Heart left ventricle (tissue), 16 donors: Measurements from ENCODE around the gene RAPGEF3. TPM values are rescaled to one million over a fixed set of nuclear protein-coding genes. Genes with fewer than 3 reads are reported as not detected.
A peak's percentile ranks its signal among the peaks of the same experiment; 100 is the strongest.

Source experiments
- ATAC-seq, 4 donors: fragments of 200-7000 bp; cut with Tn5 transposase; one replicate each; pipeline ENCODE4 v1.9.1; 2020 to 2022; ENCODE audit warnings: moderate library complexity in 4 of 4, mild to moderate bottlenecking in 3 of 4, moderate number of reproducible peaks in 1 of 4
- DNase-seq, 5 donors: peaks; one replicate each; pipeline ENCODE4 v3.0.0-alpha.2; 2020
- H3K27ac ChIP-seq, 12 donors: fragments of 200-600 bp; sonication (generic) in 4 of 12; one replicate each; pipeline versions ENCODE4 v1.5.0 to v1.8.0; 2016 to 2022; ENCODE audit warnings: mild to moderate bottlenecking in 2 of 12
- H3K27me3 ChIP-seq, 9 donors: fragments of 200-600 bp; sonication (generic) in 2 of 9; one replicate each; pipeline versions ENCODE4 v1.5.1 to v1.8.0; 2016 to 2022; ENCODE audit warnings: mild to moderate bottlenecking in 3 of 9
- H3K36me3 ChIP-seq, 9 donors: fragments of 200-600 bp; sonication (generic) in 2 of 9; one replicate each; pipeline versions ENCODE4 v1.5.0 to v1.8.0; 2018 to 2022; ENCODE audit warnings: mild to moderate bottlenecking in 2 of 9
- H3K4me1 ChIP-seq, 12 donors: fragments of 200-600 bp; sonication (generic) in 4 of 12; one replicate each; pipeline versions ENCODE4 v1.5.0 to v1.8.0; 2016 to 2022; ENCODE audit warnings: mild to moderate bottlenecking in 3 of 12
- H3K4me3 ChIP-seq, 12 donors: fragments of 200-600 bp; sonication (generic) in 4 of 12; one replicate each; pipeline versions ENCODE4 v1.5.0 to v1.8.0; 2017 to 2022; ENCODE audit warnings: mild to moderate bottlenecking in 9 of 12, moderate library complexity in 4 of 12
- H3K9me3 ChIP-seq, 12 donors: fragments of 200-600 bp; sonication (generic) in 4 of 12; one replicate each; pipeline versions ENCODE4 v1.5.0 to v1.8.0; 2016 to 2022; ENCODE audit warnings: mild to moderate bottlenecking in 1 of 12
- POLR2A ChIP-seq, 2 donors: fragments of 450-650 bp; IDR thresholded peaks; one replicate each; pipeline ENCODE4 v1.6.1; 2017; ENCODE audit warnings: antibody characterized with exemption in 2 of 2, mild to moderate bottlenecking in 2 of 2, moderate library complexity in 2 of 2
- WGBS, 4 donors: extraction: QIAGEN DNeasy Blood & Tissue Kit in 2 of 4; methylation state at CpG; one replicate each; pipeline versions ENCODE4 v1.1.5 to v1.1.7; 2013 to 2018; 5-methylcytosine and 5-hydroxymethylcytosine counted together
- intact Hi-C, 10 donors: fragments of 100-400 bp; cut with DNase I; formaldehyde crosslinking; loops; one replicate each; pipeline versions ENCODE4 v1.11.1 to v1.14.2; 2022
- polyA plus RNA-seq, 2 donors: library from polyadenylated mRNA; stranded (reverse); fragments of 200-250 nt; gene quantifications; one replicate each; pipeline ENCODE4 v1.2.3, GENCODE V29; 2013
- total RNA-seq, 9 donors: library from RNA; depleted of rRNA in 2 of 9; stranded (reverse); fragments of >200 nt in 2 of 9; fragmentation: NEBNext Ultra II Directional in 3 of 9; extraction: Animal tissue kit (Norgen Biotek cat#: 25700) in 3 of 9; gene quantifications; one replicate each; pipeline versions ENCODE4 v1.1.0 to v1.2.4, GENCODE V29; 2016 to 2023
- TF ChIP-seq, protein P1 (sequence below), 12 donors: fragments of 200-600 bp; sonication (generic) in 4 of 12; IDR thresholded peaks; one replicate each; pipeline versions ENCODE4 v1.5.0 to v1.8.0; 2018 to 2022; ENCODE audit warnings: antibody characterized with exemption in 12 of 12, mild to moderate bottlenecking in 5 of 12
- donor health status: ischemic (EF 13 %, LVEDD 7.1; RV severe dilation, severe dysfunction).
- donor health status: healthy with polysubstance abuse.
- donor health status: DM: no; HTN: yes; CAD: no.
- donor health status: DM: no; HTN: no; CAD: no.
- donor health status: ischemic (EF 25% LVEDD 6.9; RV normal size, moderate dysfunction).
- donor health status: ischemic (EF 25% LVEDD 5.7; RV mildly dilated, moderate dysfunction).
- donor health status: healthy.
- donor health status: DM: yes; HTN: yes; CAD: no.
- donor health status: ischemic (EF 35%, LVEDD 5.7; RV mildly dilated, moderate dysfunction).
- donor health status: nonischemic (EF 11% LVEDD 7.7; RV severe dilation, severe dysfunction).
- donor health status: DM: yes; HTN: yes; CAD: no.
- donor health status: PGD.
- donor health status: ischemic (EF 29% LVEDD 5.4; RV normal size, mild dysfunction).
- donor health status: nonischemic (EF 23%, LVEDD 6.1; RV moderate dilation, normal function).

RAPGEF3 gene
- total and polyA plus RNA-seq, 11 donors, result 14.5 to 62.1 (median 23.9) TPM

GRCh38 chr12:47736877-47737676 is 21.6 kb downstream of the RAPGEF3 start:
- Histone ChIP-seq H3K36me3 (no peaks in the 10 kb centered on the region), H3K27me3 (no peaks in the 10 kb centered on the region), H3K4me3 (peak overlapping the region in 5 of 12 donors; percentile 11 to 22 (median 18)), H3K9me3 (no peaks in the 10 kb centered on the region), H3K27ac (peak overlapping the region; percentile 72 to 91 (median 86)), H3K4me1 (peaks cover 34 to 90% (median 71%) of the 10 kb centered on the region in 12 donors)
- ATAC-seq, result peak; percentile 82 to 87 (median 85)
- peak; percentile 86 to 96 (median 91) for DNase-seq
- TF ChIP-seq, protein P1, sequence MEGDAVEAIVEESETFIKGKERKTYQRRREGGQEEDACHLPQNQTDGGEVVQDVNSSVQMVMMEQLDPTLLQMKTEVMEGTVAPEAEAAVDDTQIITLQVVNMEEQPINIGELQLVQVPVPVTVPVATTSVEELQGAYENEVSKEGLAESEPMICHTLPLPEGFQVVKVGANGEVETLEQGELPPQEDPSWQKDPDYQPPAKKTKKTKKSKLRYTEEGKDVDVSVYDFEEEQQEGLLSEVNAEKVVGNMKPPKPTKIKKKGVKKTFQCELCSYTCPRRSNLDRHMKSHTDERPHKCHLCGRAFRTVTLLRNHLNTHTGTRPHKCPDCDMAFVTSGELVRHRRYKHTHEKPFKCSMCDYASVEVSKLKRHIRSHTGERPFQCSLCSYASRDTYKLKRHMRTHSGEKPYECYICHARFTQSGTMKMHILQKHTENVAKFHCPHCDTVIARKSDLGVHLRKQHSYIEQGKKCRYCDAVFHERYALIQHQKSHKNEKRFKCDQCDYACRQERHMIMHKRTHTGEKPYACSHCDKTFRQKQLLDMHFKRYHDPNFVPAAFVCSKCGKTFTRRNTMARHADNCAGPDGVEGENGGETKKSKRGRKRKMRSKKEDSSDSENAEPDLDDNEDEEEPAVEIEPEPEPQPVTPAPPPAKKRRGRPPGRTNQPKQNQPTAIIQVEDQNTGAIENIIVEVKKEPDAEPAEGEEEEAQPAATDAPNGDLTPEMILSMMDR (IDR thresholded peaks at IDR 0.05), result no peak
- no peak for TF ChIP-seq POLR2A (IDR thresholded peaks at IDR 0.05)
- WGBS, 4 donors, result 12 to 17% (median 15%) methylated on average over 9 to 19 of the region's 19 CpGs
- intact Hi-C loops, result loop anchor here in 4 of 10 donors (1.0 to 2.0 kb wide), 3 partner anchors 16 to 20 kb away; no protein-coding TSS in a partner anchor

GRCh38 chr12:47736216-47736615 is 22.5 kb downstream of the RAPGEF3 start:
- H3K9me3 ChIP-seq, result no peaks in the 10 kb centered on the region
- ATAC-seq (no peak), DNase-seq (peak in 2 of 5 donors; percentile 58 to 62)

GRCh38 chr12:47735649-47736048 is 23.0 kb downstream of the RAPGEF3 start:
- WGBS, 4 donors, result 65 to 77% (median 72%) methylated on average over 10 to 11 of the region's 11 CpGs
- ATAC-seq, result no peak
- peak in 2 of 5 donors; percentile 30 to 64 for DNase-seq
- Histone ChIP-seq H3K36me3 (no peaks in the 10 kb centered on the region), H3K9me3 (no peaks in the 10 kb centered on the region), H3K27me3 (no peaks in the 10 kb centered on the region), H3K27ac (peak overlapping the region; percentile 72 to 91 (median 86)), H3K4me1 (peaks cover 29 to 86% (median 66%) of the 10 kb centered on the region in 12 donors), H3K4me3 (no peak overlapping the region)
- TF ChIP-seq, protein P1 (IDR thresholded peaks at IDR 0.05), result no peak
- TF ChIP-seq POLR2A (IDR thresholded peaks at IDR 0.05), result no peak
- intact Hi-C loops, result loop anchor here in 3 of 10 donors (2.0 kb wide), 2 partner anchors 17 kb away; no protein-coding TSS in a partner anchor

More at GRCh38 chr12:47736216-47736615, 22.5 kb downstream of the RAPGEF3 start:
- Histone ChIP-seq H3K27me3 (no peaks in the 10 kb centered on the region), H3K27ac (peak overlapping the region; percentile 72 to 91 (median 86)), H3K4me3 (no peak overlapping the region), H3K4me1 (peaks cover 34 to 86% (median 66%) of the 10 kb centered on the region in 12 donors), H3K36me3 (no peaks in the 10 kb centered on the region)
- intact Hi-C loops, result loop anchor here in 2 of 10 donors (2.0 kb wide), 2 partner anchors 17 kb away; no protein-coding TSS in a partner anchor
- 37 to 61% (median 50%) methylated on average over 3 to 4 of the region's 4 CpGs for WGBS, 4 donors
- TF ChIP-seq, protein P1 (IDR thresholded peaks at IDR 0.05), result no peak
- no peak for TF ChIP-seq POLR2A (IDR thresholded peaks at IDR 0.05)
